Measurements from ENCODE around the gene UGT2A1. TPM values are rescaled to one million over a fixed set of nuclear protein-coding genes. Genes with fewer than 3 reads are reported as not detected.
A peak's percentile ranks its signal among the peaks of the same experiment; 100 is the strongest.

Gene UGT2A1
- total RNA-seq, 1 experiment from 2014 or later: not detected

DNA sequence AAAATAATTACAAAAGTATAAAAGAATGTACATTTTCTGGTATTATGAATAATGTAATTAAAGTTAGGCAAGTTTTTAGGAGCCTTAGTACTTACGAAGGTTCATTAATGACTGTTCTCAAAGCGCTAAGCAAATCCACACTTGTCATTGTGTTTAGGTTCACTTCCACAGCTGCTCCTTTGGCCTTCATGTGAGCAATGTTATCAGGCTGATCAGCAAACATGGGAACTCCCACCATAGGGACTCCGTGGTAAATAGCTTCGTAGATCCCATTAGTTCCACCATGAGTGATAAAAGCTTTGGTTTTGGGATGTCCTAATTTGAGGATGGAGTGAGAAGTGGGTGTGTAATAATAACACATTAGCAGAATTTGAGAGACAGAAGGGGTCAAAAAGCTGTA lies 58.7 kb downstream of the UGT2A1 start:
- no TSS peak for BruUV-seq (replicated peaks)
- DNase-seq (ENCODE audit: unreplicated experiment): no peak
- no peaks in the 10 kb centered on the region for H3K36me3 Mint-ChIP-seq (ENCODE audit: insufficient read depth, unreplicated experiment)
- H3K9me3 Mint-ChIP-seq (ENCODE audit: unreplicated experiment): no peaks in the 10 kb centered on the region
- TF ChIP-seq, protein P1, sequence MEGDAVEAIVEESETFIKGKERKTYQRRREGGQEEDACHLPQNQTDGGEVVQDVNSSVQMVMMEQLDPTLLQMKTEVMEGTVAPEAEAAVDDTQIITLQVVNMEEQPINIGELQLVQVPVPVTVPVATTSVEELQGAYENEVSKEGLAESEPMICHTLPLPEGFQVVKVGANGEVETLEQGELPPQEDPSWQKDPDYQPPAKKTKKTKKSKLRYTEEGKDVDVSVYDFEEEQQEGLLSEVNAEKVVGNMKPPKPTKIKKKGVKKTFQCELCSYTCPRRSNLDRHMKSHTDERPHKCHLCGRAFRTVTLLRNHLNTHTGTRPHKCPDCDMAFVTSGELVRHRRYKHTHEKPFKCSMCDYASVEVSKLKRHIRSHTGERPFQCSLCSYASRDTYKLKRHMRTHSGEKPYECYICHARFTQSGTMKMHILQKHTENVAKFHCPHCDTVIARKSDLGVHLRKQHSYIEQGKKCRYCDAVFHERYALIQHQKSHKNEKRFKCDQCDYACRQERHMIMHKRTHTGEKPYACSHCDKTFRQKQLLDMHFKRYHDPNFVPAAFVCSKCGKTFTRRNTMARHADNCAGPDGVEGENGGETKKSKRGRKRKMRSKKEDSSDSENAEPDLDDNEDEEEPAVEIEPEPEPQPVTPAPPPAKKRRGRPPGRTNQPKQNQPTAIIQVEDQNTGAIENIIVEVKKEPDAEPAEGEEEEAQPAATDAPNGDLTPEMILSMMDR (IDR thresholded peaks at IDR 0.05; ENCODE audit: unreplicated experiment): no peak
- no peaks in the 10 kb centered on the region for H3K4me1 Mint-ChIP-seq (ENCODE audit: insufficient read depth, unreplicated experiment)
- ChIA-PET CTCF (no interaction called here), POLR2A (no interaction called here)
- peaks cover 77% of the 10 kb centered on the region for H3K27me3 Mint-ChIP-seq (ENCODE audit: insufficient read depth, unreplicated experiment)
- intact Hi-C loops (cut with micrococcal nuclease): no loop called here
- no peak overlapping the region for H3K4me3 Mint-ChIP-seq (ENCODE audit: unreplicated experiment)
- no peak overlapping the region for H3K27ac Mint-ChIP-seq (ENCODE audit: low read depth, unreplicated experiment)

DNA sequence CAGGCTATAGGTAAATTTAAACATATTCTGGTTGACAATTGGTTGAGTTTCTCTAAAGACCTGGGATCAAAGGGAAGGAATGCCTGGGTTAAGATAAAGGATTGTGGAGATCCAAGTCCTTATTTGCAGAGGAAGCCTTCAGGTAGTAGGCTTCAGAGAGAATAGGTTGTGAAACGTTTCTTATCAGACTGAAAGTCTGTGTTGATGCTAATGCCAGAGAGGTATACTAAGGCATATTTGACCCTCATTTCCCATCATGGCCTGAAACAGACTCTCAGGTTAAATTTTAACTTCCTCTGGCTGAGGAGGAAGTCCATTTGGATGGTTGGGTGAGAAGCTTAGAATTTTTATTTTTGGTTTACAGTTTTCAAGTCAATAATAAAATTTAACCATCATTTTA lies 61.7 kb downstream of the UGT2A1 start:
- Mint-ChIP-seq H3K4me1 (ENCODE audit: insufficient read depth, unreplicated experiment) (no peaks in the 10 kb centered on the region), H3K4me3 (ENCODE audit: unreplicated experiment) (no peak overlapping the region), H3K27ac (ENCODE audit: low read depth, unreplicated experiment) (no peak overlapping the region), H3K9me3 (ENCODE audit: unreplicated experiment) (no peaks in the 10 kb centered on the region), H3K36me3 (ENCODE audit: insufficient read depth, unreplicated experiment) (no peaks in the 10 kb centered on the region), H3K27me3 (ENCODE audit: insufficient read depth, unreplicated experiment) (peaks cover 82% of the 10 kb centered on the region)
- CTCF ChIA-PET: no interaction called here
- POLR2A ChIA-PET: no interaction called here
- DNase-seq (ENCODE audit: unreplicated experiment): no peak
- TF ChIP-seq, protein P1 (IDR thresholded peaks at IDR 0.05; ENCODE audit: unreplicated experiment): no peak
- BruUV-seq (replicated peaks): no TSS peak
- intact Hi-C loops (cut with micrococcal nuclease): no loop called here

DNA sequence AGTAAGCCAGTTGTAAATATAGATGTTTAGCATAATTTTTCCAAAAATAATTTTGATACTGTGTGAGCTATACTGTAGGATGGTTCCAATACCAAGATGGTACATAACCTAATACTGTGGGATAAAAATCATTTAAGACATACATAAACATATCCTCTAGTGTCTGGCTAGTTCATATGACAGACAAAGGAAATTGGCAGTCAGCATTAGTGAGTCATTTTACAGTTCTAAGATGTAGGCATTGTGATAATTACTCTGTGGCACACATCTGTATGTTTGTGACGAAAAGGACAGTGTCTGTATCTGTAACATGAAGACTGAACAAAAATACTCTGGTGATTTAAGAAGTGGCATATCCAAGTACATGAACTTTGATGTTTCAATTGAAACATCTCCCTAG lies 63.2 kb downstream of the UGT2A1 start:
- Mint-ChIP-seq H3K4me1 (ENCODE audit: insufficient read depth, unreplicated experiment) (no peaks in the 10 kb centered on the region), H3K36me3 (ENCODE audit: insufficient read depth, unreplicated experiment) (no peaks in the 10 kb centered on the region), H3K9me3 (ENCODE audit: unreplicated experiment) (no peaks in the 10 kb centered on the region), H3K27ac (ENCODE audit: low read depth, unreplicated experiment) (no peak overlapping the region), H3K27me3 (ENCODE audit: insufficient read depth, unreplicated experiment) (peaks cover 83% of the 10 kb centered on the region), H3K4me3 (ENCODE audit: unreplicated experiment) (no peak overlapping the region)
- POLR2A ChIA-PET: no interaction called here
- intact Hi-C loops (cut with micrococcal nuclease): no loop called here
- DNase-seq (ENCODE audit: unreplicated experiment): peak; percentile 19
- BruUV-seq (replicated peaks): no TSS peak
- CTCF ChIA-PET: interaction anchor here (1.0 kb wide), 1 partner anchor 223 kb away, joined by 4 read pairs; no protein-coding TSS in a partner anchor
- TF ChIP-seq, protein P1 (IDR thresholded peaks at IDR 0.05; ENCODE audit: unreplicated experiment): no peak

DNA sequence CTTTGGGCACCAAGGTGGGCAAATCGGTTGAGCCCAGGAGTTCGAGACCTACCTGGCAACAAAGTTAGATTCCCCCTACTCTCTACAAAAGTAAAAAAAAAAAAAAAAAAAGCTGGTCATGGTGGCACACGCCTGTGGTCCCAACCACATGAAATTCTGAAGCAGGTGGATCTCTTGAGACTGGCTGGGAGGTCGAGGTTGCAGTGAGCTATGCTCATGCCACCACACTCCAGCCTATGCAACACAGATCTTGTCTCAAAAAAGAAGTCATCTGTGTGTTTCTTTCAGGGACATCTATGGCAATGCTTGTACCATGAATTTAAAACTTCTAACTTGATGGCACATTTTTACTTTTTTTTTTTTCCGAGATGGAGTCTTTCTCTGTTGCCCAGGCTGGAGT lies 68.9 kb downstream of the UGT2A1 start:
- Mint-ChIP-seq H3K9me3 (ENCODE audit: unreplicated experiment) (no peaks in the 10 kb centered on the region), H3K27ac (ENCODE audit: low read depth, unreplicated experiment) (no peak overlapping the region), H3K4me3 (ENCODE audit: unreplicated experiment) (no peak overlapping the region), H3K4me1 (ENCODE audit: insufficient read depth, unreplicated experiment) (no peaks in the 10 kb centered on the region), H3K27me3 (ENCODE audit: insufficient read depth, unreplicated experiment) (peaks cover 87% of the 10 kb centered on the region), H3K36me3 (ENCODE audit: insufficient read depth, unreplicated experiment) (no peaks in the 10 kb centered on the region)
- intact Hi-C loops (cut with micrococcal nuclease): no loop called here
- DNase-seq (ENCODE audit: unreplicated experiment): no peak
- ChIA-PET POLR2A (no interaction called here), CTCF (interaction anchor here (0.9 kb wide), 1 partner anchor 266 kb away, joined by 5 read pairs; no protein-coding TSS in a partner anchor)
- TF ChIP-seq, protein P1 (IDR thresholded peaks at IDR 0.05; ENCODE audit: unreplicated experiment): no peak
- no TSS peak for BruUV-seq (replicated peaks)

All from MCF 10A (cell line).